ENCODE results near the gene DNAI4. TPM values are rescaled to one million over a fixed set of nuclear protein-coding genes. Genes with fewer than 3 reads are reported as not detected.

DNAI4 gene
- total RNA-seq, 3 donors from 2014 or later = 9.4 to 26.2 (median 24.3) TPM

- TF ChIP-seq CTCF (IDR thresholded peaks at IDR 0.05) (no peak), POLR2A (IDR thresholded peaks at IDR 0.05) (no peak), POLR2AphosphoS5 (IDR thresholded peaks at IDR 0.05) (no peak)
- no peak for DNase-seq (ENCODE audit: low spot score in 2 of 2)
- Histone ChIP-seq H3K27me3 (no peaks in the 10 kb centered on the region), H3K4me1 (no peaks in the 10 kb centered on the region), H3K36me3 (no peaks in the 10 kb centered on the region), H3K27ac (no peak overlapping the region), H3K4me3 (no peak overlapping the region), H3K9me3 (no peaks in the 10 kb centered on the region)
- intact Hi-C loops (cut with DNase I; ENCODE audit: low total_unique reads) = no loop called here
Measured at GRCh38 chr1:66768965-66769364, 155.7 kb downstream of the DNAI4 start.

GRCh38 chr1:66767626-66768025 lies 157.0 kb downstream of the DNAI4 start:
- H3K4me3 ChIP-seq = no peak overlapping the region
- H3K4me1 ChIP-seq = no peaks in the 10 kb centered on the region
- no peak overlapping the region for H3K27ac ChIP-seq
- no peaks in the 10 kb centered on the region for H3K9me3 ChIP-seq
- H3K36me3 ChIP-seq = no peaks in the 10 kb centered on the region
- TF ChIP-seq POLR2A (IDR thresholded peaks at IDR 0.05) = no peak
- TF ChIP-seq CTCF (IDR thresholded peaks at IDR 0.05) = no peak
- no peak for TF ChIP-seq POLR2AphosphoS5 (IDR thresholded peaks at IDR 0.05)
- no peak for DNase-seq (ENCODE audit: low spot score in 2 of 2)
- intact Hi-C loops (cut with DNase I; ENCODE audit: low total_unique reads) = no loop called here
- H3K27me3 ChIP-seq = no peaks in the 10 kb centered on the region

- no peaks in the 10 kb centered on the region for H3K27me3 ChIP-seq
- no peak overlapping the region for H3K4me3 ChIP-seq
- H3K36me3 ChIP-seq = no peaks in the 10 kb centered on the region
- DNase-seq (ENCODE audit: low spot score in 2 of 2) = no peak
- H3K4me1 ChIP-seq = no peaks in the 10 kb centered on the region
- H3K27ac ChIP-seq = no peak overlapping the region
- intact Hi-C loops (cut with DNase I; ENCODE audit: low total_unique reads) = no loop called here
- H3K9me3 ChIP-seq = no peaks in the 10 kb centered on the region
- TF ChIP-seq CTCF (IDR thresholded peaks at IDR 0.05) (peak; percentile 18 to 75 (median 50)), POLR2A (IDR thresholded peaks at IDR 0.05) (no peak), POLR2AphosphoS5 (IDR thresholded peaks at IDR 0.05) (no peak)
Measured at GRCh38 chr1:66764994-66765578, 159.6 kb downstream of the DNAI4 start.

Other genes with a start within 250 kb of the DNAI4 start
- 1 to 10 TPM in 1 of 3 donors, under 1 TPM in 2; 0.32 to 1.0 (median 0.33) TPM for gene DYNLT5, start 172.4 kb downstream of the DNAI4 start, total RNA-seq
- under 1 TPM in 1 of 3 donors, not detected in 2; 0.80 TPM for gene INSL5, start 123.6 kb downstream of the DNAI4 start, total RNA-seq
- 10 to 100 TPM; 42.4 to 51.1 (median 43.9) TPM for gene MIER1, start 134 bp upstream of the DNAI4 start, total RNA-seq
- 10 to 100 TPM; 10.8 to 16.0 (median 11.5) TPM for gene SLC35D1, start 129.3 kb upstream of the DNAI4 start, total RNA-seq
- gene C1orf141, start 210.1 kb upstream of the DNAI4 start, total RNA-seq = not detected
- gene IL23R, start 241.6 kb upstream of the DNAI4 start, total RNA-seq = not detected